ENCODE results near the gene PPP2R3A.
A peak's percentile ranks its signal among the peaks of the same experiment; 100 is the strongest.

PPP2R3A gene

DNA sequence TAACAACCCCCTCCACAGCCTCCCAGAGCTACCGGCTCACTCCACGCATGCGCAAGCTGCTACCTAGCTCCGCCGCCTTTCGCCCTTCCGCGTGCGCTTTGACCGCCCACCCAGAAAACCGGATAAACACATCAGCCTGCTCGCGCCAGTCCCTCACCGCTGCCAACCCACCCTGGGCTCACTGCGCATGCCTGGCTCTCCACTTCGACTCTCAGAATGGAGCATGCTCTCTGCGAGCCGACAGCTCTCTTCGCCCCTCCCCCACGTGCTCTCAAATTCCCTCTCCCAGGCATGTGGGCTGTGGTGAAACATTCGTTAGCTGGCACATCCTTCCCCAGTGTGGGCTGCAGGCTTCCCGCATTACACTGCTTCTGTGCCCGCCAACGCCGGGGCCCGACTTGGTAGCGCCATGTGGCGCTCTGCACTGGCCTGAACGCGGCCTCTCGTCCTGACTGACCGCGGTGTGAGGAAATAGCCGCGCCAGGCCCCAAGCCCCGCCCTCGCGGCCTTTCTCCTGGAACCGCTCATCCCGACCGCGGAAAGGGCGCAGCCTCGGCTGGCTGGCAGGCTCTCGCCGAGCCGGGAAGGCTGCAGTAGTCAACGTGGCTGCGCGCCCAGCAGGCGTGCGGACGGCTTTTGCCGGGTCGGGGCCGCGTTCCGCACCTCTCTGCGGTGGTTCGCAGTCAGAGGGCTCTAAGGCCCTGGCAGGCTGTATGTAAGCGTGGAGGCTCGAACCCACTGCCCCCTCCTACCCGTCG, 231.1 kb downstream of the PPP2R3A start:
- DNase-seq, result peak; percentile 100

- no peak for DNase-seq
Observed at GRCh38 chr3:136197159-136197793, 231.7 kb downstream of the PPP2R3A start.
